ENCODE data around the gene GEMIN7. TPM values are rescaled to one million over a fixed set of nuclear protein-coding genes. Genes with fewer than 3 reads are reported as not detected.

The GEMIN7 gene
- total and polyA plus RNA-seq, 2 of the 13 experiments (the other 11 are each of a cell fraction or from before 2014, with no cell fraction given) = 24.1 to 30.6 TPM

DNA sequence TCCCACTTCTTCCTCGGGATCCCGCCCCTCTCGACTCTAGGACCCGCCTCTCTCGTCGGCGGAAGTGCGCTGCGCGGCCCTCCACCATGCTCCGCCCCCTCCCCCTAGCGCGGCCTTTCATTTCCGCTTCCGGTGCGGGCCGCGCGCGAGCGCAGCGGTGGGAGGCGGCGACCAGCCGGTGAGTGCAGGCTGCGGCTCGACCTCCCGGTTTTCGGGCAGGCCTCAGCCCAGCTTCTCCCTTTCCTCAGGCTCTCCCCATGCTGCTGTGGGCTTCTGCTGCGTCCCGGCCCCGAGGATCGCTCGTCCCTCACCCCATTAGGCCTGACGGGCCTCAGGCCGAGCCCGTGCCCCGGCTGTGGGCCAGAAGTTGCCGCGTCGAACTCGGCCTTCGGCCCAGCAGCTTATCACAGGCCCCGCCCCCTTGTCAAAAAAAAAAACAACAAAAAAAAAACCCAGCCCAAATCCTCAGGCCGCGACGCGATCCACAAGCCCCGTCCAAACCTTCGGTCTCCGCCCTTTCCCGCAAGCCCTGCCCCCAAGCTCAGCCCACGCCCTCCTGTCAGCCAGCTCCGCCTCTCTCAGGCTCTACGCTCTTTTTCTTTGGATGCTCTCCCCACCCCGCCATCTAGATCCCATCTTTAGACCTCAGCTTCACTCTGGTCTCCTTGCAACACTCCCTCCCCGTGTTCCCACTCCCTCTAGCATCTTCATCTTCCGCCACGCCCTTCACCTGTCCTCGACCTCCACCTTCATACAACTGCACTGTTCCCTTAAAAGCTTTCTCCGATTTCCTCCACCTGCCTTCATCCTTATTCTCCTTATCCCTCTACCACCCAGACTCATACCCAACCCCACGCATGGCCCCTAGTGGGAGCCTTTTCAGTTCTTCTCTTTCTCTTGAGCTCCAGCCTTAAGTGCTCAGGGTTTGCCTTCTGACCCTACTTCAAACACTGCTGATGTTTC lies 39.8 kb upstream of the GEMIN7 start, which contains the start of gene CLASRP (continued):
- TF ChIP-seq ZNF142 (CRISPR knock-in tag; IDR thresholded peaks at IDR 0.05) (no peak; the same call in 1 of the 2 replicates), NFRKB (IDR thresholded peaks at IDR 0.05) (no peak), ONECUT2 (CRISPR knock-in tag; IDR thresholded peaks at IDR 0.05) (no peak), MLLT10 (CRISPR knock-in tag; IDR thresholded peaks at IDR 0.05) (no peak), ETV6 (CRISPR knock-in tag; conservative IDR thresholded peaks at IDR 0.05) (peak; percentile 85), KLF6 (CRISPR knock-in tag; IDR thresholded peaks at IDR 0.05) (peak; percentile 43; the same call in 1 of the 2 replicates), ZNF124 (CRISPR knock-in tag; IDR thresholded peaks at IDR 0.05) (no peak), NPAS2 (CRISPR knock-in tag; IDR thresholded peaks at IDR 0.05; ENCODE audit: borderline replicate concordance) (no peak), NFATC3 (CRISPR knock-in tag; IDR thresholded peaks at IDR 0.05) (no peak; the same call in 1 of the 2 replicates), RARG (CRISPR knock-in tag; IDR thresholded peaks at IDR 0.05; ENCODE audit: low read depth) (no peak), NFKB2 (CRISPR knock-in tag; IDR thresholded peaks at IDR 0.05; ENCODE audit: borderline replicate concordance) (peak; percentile 73; the same call in 1 of the 2 replicates), HOXA9 (CRISPR knock-in tag; IDR thresholded peaks at IDR 0.05; ENCODE audit: borderline replicate concordance) (no peak), ZNF326 (CRISPR knock-in tag; IDR thresholded peaks at IDR 0.05; ENCODE audit: borderline replicate concordance) (no peak), BORCS8-MEF2B (CRISPR knock-in tag; IDR thresholded peaks at IDR 0.05) (0 out of 2 replicates have a peak, but pooled peaks have one; percentile 27), NR2C2 (CRISPR knock-in tag; IDR thresholded peaks at IDR 0.05; ENCODE audit: borderline replicate concordance) (peak; percentile 98), CENPBD1 (CRISPR knock-in tag; IDR thresholded peaks at IDR 0.05; ENCODE audit: borderline replicate concordance, low read depth) (no peak)
- TF ChIP-seq, protein P1, sequence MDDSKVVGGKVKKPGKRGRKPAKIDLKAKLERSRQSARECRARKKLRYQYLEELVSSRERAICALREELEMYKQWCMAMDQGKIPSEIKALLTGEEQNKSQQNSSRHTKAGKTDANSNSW (CRISPR knock-in tag; IDR thresholded peaks at IDR 0.05; ENCODE audit: borderline replicate concordance) = no peak
- TF ChIP-seq, protein P2, sequence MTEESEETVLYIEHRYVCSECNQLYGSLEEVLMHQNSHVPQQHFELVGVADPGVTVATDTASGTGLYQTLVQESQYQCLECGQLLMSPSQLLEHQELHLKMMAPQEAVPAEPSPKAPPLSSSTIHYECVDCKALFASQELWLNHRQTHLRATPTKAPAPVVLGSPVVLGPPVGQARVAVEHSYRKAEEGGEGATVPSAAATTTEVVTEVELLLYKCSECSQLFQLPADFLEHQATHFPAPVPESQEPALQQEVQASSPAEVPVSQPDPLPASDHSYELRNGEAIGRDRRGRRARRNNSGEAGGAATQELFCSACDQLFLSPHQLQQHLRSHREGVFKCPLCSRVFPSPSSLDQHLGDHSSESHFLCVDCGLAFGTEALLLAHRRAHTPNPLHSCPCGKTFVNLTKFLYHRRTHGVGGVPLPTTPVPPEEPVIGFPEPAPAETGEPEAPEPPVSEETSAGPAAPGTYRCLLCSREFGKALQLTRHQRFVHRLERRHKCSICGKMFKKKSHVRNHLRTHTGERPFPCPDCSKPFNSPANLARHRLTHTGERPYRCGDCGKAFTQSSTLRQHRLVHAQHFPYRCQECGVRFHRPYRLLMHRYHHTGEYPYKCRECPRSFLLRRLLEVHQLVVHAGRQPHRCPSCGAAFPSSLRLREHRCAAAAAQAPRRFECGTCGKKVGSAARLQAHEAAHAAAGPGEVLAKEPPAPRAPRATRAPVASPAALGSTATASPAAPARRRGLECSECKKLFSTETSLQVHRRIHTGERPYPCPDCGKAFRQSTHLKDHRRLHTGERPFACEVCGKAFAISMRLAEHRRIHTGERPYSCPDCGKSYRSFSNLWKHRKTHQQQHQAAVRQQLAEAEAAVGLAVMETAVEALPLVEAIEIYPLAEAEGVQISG (CRISPR knock-in tag; IDR thresholded peaks at IDR 0.05) = peak; percentile 76; the same call in 1 of the 2 replicates
